ENCODE data around the gene MATN1. TPM values are rescaled to one million over a fixed set of nuclear protein-coding genes. Genes with fewer than 3 reads are reported as not detected.

MATN1 gene
- total RNA-seq, 1 experiment from 2014 or later: 0.12 TPM

- TF ChIP-seq CTCF (IDR thresholded peaks at IDR 0.05 in 2 of 3, conservative IDR thresholded peaks at IDR 0.05 in 1 of 3; ENCODE audit: borderline replicate concordance in 1 of 3, insufficient read depth in 1 of 3, low read depth in 2 of 3, low read length in 2 of 3) (no peak), ELF1 (IDR thresholded peaks at IDR 0.05; ENCODE audit: borderline replicate concordance, low read depth) (no peak), RAD21 (IDR thresholded peaks at IDR 0.05; ENCODE audit: low read depth) (no peak), FOSL1 (IDR thresholded peaks at IDR 0.05; ENCODE audit: low read depth) (no peak), SRF (IDR thresholded peaks at IDR 0.05; ENCODE audit: low read depth) (no peak), POLR2A (IDR thresholded peaks at IDR 0.05; ENCODE audit: borderline replicate concordance, extremely low read depth, insufficient read depth, insufficient read length) (no peak), TCF7L2 (IDR thresholded peaks at IDR 0.05; ENCODE audit: borderline replicate concordance, extremely low read depth, insufficient read depth, insufficient read length) (no peak), EZH2phosphoT487 (IDR thresholded peaks at IDR 0.05; ENCODE audit: borderline replicate concordance) (no peak)
Observed at GRCh38 chr1:30692948-30693301, 30.5 kb downstream of the MATN1 start (continued).

- no peak overlapping the region for H3K4me3 ChIP-seq (replicated peaks in 1 of 2; ENCODE audit: low read depth in 1 of 2, low read length in 2 of 2)
- no peaks in the 10 kb centered on the region for H4K20me1 ChIP-seq (ENCODE audit: insufficient read depth)
- POLR2A ChIA-PET: no interaction called here
- no peaks in the 10 kb centered on the region for H3K27me3 ChIP-seq (ENCODE audit: insufficient read depth, low read length)
- H3K4me2 ChIP-seq (ENCODE audit: low read length): no peak overlapping the region
- no peak for DNase-seq (ENCODE audit: low read depth, low spot score)
- intact Hi-C loops (cut with micrococcal nuclease): no loop called here
- no peaks in the 10 kb centered on the region for H3K9me3 ChIP-seq (ENCODE audit: control insufficient read depth in 1 of 2, insufficient read depth in 1 of 2, low read depth in 1 of 2, low read length in 2 of 2)
- no peak overlapping the region for H3K9ac ChIP-seq (ENCODE audit: low read length)
- H3K79me2 ChIP-seq (ENCODE audit: insufficient read depth, low read length): no peaks in the 10 kb centered on the region
- BruUV-seq (replicated peaks): no TSS peak
- H3K9me2 ChIP-seq (ENCODE audit: insufficient read depth): no peaks in the 10 kb centered on the region
- H3K27ac ChIP-seq (ENCODE audit: low read depth, low read length): no peak overlapping the region
- ATAC-seq: no peak
- CTCF ChIA-PET: no interaction called here
- no peaks in the 10 kb centered on the region for H3K36me3 ChIP-seq (ENCODE audit: control insufficient read depth in 1 of 2, insufficient read depth in 2 of 2, low read length in 2 of 2)
- RAD21 ChIA-PET (ENCODE audit: low non-redundant PET in 1 of 2, low total read pairs in 2 of 2, uncharacterized antibody in 2 of 2, unreplicated experiment in 2 of 2): no interaction called here
- no peak overlapping the region for H2AFZ ChIP-seq (ENCODE audit: low read depth, low read length, poor library complexity, severe bottlenecking)
- peaks cover 0 to 6% of the 10 kb centered on the region in 2 experiments; a peak in 1 of 4 replicates for H3K4me1 ChIP-seq (ENCODE audit: control insufficient read depth in 1 of 2, insufficient read depth in 2 of 2, low read length in 2 of 2)
- TF ChIP-seq ATF3 (IDR thresholded peaks at IDR 0.05): no peak
- TF ChIP-seq ZBTB33 (IDR thresholded peaks at IDR 0.05; ENCODE audit: extremely low read depth, insufficient replicate concordance, low read length): no peak
- TF ChIP-seq ZNF274 (IDR thresholded peaks at IDR 0.05; ENCODE audit: low read depth, low read length): no peak
- TF ChIP-seq CTCF (IDR thresholded peaks at IDR 0.05 in 2 of 3, conservative IDR thresholded peaks at IDR 0.05 in 1 of 3; ENCODE audit: borderline replicate concordance in 1 of 3, insufficient read depth in 1 of 3, low read depth in 2 of 3, low read length in 2 of 3): no peak
- no peak for TF ChIP-seq MAX (IDR thresholded peaks at IDR 0.05)
- no peak for TF ChIP-seq ELF1 (IDR thresholded peaks at IDR 0.05; ENCODE audit: borderline replicate concordance, low read depth)
- TF ChIP-seq CBX3 (IDR thresholded peaks at IDR 0.05; ENCODE audit: low read depth): no peak
- no peak for TF ChIP-seq EGR1 (IDR thresholded peaks at IDR 0.05; ENCODE audit: low read depth)
- no peak for TF ChIP-seq JUND (IDR thresholded peaks at IDR 0.05)
- no peak for TF ChIP-seq EZH2phosphoT487 (IDR thresholded peaks at IDR 0.05; ENCODE audit: borderline replicate concordance)
- no peak for TF ChIP-seq RAD21 (IDR thresholded peaks at IDR 0.05; ENCODE audit: low read depth)
- TF ChIP-seq SP1 (IDR thresholded peaks at IDR 0.05; ENCODE audit: low read depth): no peak
- no peak for TF ChIP-seq POLR2AphosphoS5 (IDR thresholded peaks at IDR 0.05; ENCODE audit: low read depth, low read length)
- no peak for TF ChIP-seq ZFX (IDR thresholded peaks at IDR 0.05)
- no peak for TF ChIP-seq SRF (IDR thresholded peaks at IDR 0.05; ENCODE audit: low read depth)
- no peak for TF ChIP-seq FOSL1 (IDR thresholded peaks at IDR 0.05; ENCODE audit: low read depth)
Observed at GRCh38 chr1:30692201-30692947, 31.0 kb downstream of the MATN1 start.
